HG02623 (cell line): ENCODE results near the gene SYT9.
A peak's percentile ranks its signal among the peaks of the same experiment; 100 is the strongest.

Source experiments
- ATAC-seq: cut with Tn5 transposase; IDR thresholded peaks from one replicate; pipeline ENCODE4 v1.9.1; 2021; ENCODE audit warnings: moderate library complexity; ENCODE audit not compliant: unreplicated experiment

The SYT9 gene

DNA sequence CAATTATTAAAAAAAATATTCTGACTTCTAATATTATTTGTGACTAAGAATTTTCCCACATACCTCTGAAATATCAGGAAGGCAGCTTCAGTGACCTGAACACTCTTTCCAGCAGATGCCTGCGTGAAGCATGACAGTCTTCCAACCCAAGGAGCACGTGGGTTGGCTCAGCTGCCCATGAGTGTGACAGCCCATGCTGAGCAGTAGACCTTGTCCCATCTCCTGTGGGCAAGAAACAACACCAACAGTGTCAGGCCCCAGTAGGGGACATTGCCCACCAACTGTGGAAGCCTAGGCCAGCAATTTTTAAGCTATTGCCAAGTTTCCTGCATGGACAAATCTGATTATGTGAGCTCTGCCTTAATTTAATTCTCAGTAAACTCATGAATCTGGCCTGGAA is 167.2 kb downstream of the SYT9 start:
- ATAC-seq: no peak

DNA sequence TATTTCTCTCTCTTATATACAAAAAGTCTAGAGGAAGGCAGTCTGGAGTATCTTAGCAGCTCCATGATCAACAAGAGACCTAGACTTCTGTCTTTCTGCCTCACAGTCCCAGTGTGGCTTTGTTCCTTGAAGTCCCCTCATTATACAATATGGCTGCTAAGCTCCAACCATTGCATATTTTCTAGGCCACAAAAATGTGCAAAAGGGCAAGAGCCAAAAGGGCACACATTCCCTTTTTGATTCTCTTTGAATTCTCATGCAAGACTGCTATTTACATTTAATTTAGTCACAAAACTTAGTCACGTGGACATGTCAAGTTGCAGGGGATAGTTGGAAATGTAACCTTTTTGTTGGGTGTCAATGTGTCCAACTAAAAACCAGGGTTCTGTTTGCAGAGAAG is 169.4 kb downstream of the SYT9 start:
- no peak for ATAC-seq

DNA sequence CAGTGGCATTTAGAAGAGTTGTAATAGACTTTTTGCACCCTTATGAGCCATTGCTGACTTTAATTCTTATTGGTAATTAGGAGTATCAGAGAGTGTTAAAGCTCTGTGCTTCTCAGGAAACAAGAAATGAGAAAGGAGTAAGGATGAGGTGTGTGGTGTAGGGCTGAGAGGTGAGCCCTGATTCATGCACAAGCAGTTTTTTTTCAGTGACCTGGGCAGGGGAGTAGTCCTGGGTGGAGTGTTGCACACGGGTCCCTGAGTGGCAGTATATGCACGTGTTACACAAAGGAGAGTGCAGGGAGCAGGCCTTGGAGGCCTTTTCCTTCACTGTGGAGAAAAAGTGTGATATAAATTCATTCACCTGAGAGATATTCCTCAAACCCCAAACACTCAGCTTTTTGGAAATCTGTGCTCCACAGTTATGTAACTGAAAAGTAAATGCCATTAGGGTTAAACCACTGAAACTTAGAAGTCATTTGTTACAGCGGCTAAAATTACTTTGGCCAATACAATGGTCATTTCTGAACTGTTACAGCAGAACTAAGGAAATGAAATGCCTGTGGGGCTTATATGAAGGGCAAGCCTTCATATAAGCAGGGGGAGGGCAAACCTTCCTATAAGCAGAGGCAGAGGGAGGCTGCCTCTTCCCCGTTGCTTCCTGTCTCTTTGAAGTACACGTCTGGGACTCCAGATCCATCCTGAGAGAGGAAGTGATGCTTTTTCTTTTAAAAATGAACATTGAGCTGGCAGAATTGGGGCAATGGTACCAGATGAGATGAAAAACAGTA is 171.0 kb downstream of the SYT9 start:
- ATAC-seq: no peak

DNA sequence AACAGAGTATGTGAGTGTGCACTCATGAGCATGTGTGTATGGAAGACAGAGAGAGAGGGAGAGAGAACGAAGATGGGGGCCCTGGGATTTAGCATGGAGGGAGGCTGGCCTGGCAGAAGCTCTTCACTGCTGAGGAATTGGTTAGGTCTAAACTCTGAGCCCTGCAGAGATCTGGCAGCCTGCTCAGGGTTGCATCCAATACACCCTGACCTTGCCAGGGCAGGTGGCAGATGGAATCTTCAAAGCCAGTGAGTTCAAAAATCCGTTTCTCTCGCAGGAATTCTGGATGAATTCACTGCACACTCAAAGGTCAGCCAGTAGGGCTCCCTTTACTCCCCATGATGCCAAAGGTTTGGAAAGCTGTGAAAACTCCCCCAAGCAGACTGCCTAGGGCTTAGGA is 172.2 kb downstream of the SYT9 start:
- no peak for ATAC-seq

DNA sequence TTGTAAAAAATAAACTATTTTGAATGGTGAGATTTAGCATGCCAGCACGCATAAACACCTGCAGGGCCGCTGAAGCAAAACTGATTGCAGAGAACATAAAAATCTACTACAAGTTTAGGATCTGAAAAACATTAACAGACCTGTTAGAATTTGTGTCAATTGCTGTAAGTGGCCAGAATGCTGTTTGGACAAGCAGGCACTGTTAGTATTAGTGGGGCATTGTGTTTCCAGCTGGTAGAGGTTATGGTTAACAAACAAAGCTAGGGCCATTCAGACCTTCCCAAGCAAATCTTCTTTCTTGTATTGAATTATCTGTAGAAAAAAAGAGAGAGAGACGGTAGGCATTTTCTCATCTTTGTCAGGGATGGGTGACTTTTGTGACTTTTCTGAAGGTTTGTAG is 176.0 kb downstream of the SYT9 start:
- ATAC-seq: no peak

DNA sequence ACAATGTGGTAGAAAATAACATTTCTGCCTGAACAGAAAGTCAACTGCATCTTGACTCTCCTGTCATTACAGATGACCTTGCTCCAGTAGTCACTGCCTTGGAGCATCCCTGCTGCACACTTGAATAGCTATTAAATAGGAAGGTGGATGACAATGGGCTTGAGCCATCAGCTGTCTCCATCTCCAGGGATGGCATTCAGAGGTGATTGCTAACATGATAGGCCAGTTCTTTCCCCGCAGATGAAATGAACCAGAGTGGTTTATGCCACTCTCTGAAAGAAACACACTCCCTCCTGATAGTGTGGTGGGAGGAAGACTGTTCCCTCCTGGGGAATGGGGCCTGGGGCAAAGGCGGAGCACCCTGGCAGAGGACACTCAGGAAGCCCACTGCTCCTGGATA is 176.5 kb downstream of the SYT9 start:
- no peak for ATAC-seq

DNA sequence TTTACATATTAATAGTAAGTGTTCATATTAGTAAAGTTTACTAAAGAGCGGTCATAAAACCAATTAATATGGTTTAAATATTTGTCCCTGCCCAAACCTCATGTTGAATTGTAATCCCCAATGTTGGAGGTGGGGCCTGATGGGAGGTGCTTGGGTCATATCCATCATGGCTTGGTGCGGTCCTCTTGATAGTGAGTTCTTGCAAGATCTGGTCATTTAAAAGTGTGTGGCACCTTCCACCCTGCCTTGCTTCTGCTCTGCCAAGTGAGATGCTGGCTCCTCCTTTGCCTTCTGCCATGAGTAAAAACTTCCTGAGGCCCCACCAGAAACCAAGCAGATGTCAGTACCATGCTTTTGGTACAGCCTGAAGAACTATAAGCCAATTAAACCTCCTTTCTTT is 178.8 kb downstream of the SYT9 start:
- no peak for ATAC-seq

DNA sequence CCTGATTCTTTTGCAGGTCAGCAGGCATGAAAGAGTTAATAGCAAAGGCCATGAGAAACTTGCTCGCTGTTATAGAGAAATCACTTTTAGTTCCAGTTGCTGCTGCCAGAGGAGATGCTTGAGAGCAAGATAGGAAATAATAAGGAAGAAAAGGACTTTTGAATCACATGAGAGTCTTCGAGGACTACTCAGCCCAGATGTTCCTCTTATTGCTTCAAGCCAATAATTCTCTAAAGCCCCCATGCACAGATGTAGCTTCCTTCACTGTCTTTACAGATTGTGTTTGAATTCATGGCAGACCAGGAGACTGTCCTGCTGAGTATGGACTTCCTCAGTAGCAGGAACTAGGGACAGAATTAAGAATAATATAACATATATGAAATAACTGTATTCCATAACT is 183.5 kb downstream of the SYT9 start:
- ATAC-seq: no peak

DNA sequence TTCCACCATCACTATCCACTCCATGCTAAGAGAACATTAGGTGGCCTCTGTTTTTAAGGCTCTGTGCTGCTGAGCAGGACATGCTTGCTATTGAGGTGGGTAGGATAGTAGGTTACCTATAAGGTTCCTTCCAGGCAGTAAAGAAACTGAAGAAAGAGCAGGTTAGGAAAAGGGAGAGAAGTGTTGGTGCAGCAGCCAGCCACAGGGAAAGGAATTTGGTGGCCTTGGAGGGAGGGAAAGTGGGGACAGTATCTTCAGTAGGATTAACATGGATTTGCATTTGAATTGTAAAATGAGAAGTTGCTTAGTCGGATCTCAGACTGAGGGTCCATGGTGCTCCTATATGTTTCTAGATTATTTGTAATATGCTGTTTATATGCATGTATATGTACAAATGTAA is 184.4 kb downstream of the SYT9 start:
- ATAC-seq: no peak

DNA sequence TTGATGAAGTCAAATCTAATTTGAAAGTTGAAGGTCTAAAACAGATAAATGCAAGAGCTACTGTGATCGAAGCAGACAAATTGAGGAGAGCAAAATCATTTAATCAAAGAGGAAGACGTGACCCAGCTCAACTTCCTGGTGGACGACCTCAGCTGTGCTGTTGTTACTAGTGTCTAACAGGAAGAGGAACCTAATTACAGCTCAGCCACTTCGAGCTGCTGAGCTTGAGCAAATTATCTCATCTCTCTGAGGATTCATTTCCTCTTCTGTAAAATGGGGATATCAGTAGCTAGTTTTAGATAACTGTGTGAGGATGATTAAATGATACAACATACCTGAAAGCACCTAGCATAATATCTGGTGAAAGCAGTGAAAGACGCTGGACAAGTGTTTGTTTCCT is 185.0 kb downstream of the SYT9 start:
- ATAC-seq: peak; percentile 84

DNA sequence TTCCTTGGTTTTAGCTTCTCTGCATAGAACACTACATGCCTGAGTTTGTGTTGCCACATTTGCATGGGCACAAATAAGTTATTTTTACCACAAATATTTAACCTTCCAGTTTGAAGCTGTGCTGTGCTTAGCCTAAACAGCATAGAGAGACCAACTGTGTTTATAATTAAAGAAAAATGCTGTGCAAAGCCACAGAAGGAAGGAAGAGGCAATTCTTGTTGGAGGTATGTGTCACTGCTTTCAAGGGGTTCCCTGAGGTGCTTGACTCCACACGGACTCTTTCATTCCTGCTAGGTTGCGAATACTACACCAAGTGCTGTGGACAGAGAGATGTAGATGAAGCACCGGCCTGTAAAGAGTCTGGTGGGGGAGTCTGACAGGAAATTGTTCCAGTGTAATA is 186.0 kb downstream of the SYT9 start:
- no peak for ATAC-seq

DNA sequence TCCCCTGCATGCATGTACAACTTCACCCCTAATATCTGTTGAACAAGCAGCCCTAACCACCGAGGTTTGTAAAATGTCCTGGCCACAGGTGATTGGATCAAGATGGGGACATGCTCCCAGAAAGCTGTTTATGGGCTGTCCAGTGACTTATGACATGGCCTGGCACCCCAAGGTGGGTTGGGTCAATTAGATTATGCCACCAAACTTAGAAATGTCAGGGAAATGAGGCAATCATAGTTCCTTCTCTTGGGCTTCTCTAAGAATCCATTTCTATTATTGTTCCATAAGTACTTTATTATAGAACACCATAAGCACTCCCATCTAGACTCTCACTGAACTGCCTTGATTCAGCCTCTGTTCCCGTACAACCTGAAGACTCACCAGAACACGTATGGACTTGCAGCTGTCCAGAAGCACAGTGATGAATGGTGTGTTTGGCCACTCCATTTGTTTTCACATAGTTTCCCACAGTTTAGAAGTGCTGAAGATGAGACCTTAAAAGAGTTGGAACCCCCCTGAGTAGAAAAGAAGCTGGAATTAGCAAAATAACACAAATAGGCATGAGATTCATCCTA is 188.1 kb downstream of the SYT9 start:
- no peak for ATAC-seq

DNA sequence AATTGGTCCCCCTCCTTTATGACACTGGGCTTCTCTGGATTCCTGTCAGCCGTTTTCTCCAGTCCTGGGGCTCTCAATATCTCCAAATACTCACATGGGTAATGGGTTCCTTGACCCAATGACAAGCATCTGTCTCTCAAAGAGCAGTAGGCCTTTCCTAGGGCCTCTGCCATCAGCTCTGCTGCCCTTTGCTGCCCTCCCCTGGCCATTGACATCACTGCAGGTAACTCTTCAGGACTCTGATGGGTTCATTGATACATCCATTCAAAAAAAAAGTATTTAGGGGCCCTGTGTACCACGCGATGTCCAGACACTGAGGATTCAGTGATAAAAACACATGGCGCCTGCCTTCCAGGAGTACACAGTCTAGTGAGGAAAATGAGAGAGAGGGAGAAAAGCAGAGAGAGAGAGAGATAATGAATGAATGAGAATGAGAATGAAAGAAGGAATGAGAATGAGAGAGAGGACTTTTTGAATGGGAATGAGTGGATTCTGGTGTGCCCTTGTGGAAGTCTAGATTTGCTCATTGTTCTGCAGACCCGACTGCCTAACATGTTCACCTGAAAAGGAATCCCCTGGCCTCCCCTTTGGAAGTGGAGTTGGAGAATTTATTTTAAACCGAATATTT is 191.0 kb downstream of the SYT9 start:
- ATAC-seq: peak; percentile 83

DNA sequence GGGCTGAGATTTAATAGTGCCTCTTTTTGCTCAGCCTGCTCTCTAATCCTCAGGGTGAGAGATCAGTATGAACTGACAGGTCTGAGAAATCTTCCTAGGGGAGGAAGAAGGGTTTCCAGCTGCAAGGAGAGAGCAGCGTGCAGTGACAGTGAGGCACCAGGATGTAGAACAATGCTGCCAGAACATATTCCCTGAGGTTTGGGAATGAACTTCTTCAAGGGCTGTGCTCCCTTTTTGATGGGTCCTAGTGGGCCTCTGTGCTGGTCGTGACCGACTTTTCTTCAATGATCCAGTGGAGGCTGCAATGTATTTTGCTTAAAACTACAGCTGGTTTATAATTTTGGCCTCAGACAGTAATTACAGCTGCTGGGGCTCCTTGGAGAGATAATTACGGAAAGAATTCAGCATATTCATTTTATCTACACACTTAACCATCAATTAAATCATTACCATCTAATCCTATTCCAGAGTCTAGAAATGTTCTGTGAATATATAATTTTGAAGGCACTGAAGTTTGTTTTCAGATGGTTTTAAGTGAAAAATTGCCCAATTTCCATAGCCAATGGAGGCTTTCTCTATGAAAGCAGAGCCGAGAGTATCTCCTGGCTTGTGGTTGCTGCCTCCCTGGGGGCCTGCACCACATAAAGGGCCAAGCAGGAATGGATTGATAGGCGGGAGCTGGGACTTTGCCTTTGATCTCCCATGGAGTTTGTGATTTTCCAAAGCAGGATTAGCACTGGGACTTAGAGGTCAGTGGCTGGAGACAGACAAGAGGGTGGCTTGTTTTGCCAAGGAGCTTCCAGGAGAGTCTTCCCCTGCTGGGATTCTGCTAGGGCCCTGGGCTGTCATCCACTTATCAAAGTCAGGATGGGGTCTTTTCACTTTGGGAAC is 192.6 kb downstream of the SYT9 start:
- ATAC-seq: no peak

DNA sequence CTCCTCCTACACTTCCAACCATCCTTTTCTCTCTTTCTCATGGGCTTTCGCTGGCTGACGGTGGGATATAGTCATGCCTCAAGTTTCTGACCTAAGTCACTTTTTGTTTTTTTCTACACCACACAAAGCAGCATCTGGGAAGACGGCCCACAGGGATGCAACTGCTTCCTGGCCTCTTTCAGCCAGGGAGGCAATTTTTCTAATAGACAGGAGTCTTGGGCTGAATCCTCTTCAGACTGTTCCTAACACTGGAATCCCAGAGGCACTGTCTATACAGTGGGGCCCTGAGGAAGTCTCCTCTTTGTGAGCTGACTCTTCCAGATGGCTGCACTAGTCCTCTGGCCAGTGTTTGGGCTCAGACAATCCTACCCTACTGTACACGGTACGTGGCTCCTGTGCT is 193.9 kb downstream of the SYT9 start:
- no peak for ATAC-seq

DNA sequence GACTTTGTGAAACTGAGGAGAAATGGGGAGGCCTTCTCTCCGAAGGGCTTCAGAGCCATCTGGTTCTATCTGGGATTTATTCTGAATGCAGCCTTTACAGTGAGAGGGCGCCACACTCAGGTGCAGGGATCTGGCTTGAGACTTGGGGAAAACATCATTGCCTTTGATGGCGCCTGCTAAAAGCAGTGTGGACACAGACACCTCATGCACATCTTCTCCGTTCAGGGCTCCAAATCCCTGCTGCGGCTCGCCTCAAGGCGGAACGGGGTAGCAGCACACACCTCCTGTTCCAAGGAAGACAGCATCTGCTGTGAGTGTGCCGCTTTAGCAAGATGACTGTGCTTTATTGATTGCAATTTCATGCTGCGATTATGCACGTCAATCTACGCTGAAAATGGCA is 196.5 kb downstream of the SYT9 start:
- no peak for ATAC-seq

DNA sequence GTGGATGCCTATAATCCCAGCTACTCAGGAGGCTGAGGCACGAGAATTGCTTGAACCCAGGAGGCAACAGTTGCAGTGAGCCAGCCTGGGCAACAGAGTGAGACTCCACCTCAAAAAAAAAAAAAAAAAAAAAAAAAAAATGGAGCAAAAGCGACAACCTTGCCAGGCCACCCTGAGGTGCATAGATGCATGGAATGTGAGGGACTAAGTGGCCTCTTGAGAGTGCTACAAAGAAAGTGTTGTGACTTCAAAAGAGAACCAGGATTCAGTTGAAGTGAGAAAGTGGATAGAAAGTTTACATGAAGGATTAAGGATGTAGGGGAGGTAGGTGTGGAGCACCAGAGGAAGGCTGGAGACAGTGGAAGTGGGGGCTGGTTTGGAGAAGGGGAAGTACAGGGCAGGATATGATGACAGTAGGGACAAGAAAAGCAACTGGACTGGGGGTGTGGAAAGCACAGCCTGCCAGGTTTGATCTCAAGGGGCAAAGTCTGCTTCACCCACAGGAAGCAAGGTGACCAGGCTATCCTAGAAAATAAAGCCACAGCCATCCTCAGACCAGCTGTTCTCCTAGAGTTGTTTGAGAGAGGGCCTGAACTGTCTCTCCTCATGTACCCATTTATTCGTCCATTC is 197.6 kb downstream of the SYT9 start:
- ATAC-seq: no peak

DNA sequence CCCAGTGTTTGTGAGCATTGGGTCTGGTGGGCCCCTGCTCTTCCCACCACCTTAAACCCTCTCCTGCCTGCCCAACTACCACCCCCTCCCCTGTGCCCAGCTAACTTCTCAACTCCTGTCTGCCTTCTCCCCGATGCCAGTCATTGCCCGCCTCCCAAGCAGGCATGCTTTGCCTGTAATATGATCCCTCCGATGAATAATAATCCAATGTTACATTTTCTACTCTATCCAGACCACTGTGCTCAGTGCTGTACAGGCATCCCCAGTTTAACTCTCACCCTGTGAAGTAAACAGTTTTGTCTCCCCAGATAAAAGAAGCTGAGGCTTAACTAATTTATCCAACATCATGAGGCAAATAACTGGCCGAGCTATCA is 198.1 kb downstream of the SYT9 start:
- no peak for ATAC-seq

DNA sequence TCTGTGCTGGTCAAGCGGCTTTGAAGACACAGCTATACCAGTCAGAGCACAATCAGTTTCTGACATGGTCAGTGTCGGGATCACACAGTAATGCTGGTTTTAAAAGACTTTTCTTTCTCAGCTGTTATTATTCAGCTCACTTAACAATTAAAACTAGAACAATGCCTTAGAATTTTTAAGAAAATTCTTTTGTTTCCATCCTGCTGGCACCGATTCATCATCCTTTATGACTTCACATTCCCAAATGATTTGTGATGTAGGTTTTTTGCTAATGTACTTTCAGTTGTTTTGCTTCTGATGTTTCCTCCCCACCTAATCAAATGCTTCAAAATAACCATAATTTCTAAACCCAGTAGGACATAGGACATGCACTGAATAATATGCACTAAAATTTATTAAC is 199.1 kb downstream of the SYT9 start:
- ATAC-seq: no peak

DNA sequence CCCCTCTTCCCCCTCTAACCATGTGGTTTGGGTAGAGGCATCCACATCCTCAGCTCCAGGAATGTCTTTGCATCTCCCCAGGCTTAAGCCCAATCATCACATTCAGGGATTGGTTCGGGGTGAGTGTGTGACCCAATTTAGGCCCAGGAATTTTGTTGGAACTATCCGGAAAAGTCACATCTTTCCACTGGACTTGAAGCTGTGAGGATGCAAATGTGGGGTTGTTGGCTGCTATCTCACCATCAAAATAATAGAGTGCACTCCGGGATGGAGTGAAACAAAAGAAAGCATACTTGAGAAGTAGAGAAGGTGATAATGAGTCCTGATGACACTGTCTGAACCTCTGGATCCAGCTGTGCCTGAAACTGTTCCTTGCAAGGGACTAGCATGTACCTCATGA is 199.8 kb downstream of the SYT9 start:
- no peak for ATAC-seq

DNA sequence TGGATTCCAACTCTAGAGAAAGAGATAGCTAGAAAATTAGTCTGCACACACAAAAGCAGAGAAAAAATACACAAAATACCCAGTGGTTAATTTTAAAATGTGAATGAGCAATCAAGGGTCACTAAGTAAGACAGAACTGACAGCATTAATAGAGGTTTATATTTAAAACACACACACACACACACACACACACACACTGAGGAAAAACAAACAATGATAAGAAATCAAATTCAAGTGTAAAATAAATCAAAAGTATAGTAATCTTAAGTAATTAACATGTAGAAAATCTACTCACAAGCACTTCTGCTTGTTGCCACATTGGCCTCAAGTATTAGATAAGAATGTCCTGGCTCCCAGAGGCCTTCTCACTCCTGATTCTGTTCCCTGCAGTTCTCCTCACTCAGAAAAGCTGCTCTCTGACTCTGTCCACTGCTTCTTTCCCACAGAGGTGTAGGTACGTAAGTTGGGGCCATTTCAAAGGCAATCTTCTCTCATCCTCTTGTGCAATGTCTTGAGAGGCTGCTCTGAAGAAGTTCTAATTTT is 200.3 kb downstream of the SYT9 start:
- no peak for ATAC-seq
